ENCODE measurements around the gene MALT1.
"Not testable (repeated sequence)": the region's sequence is repeated elsewhere in the genome, so short reads cannot be mapped to it uniquely, and the experiment has no call there.

The MALT1 gene

GRCh38 chr18:58671111-58671631 is at the start of gene MALT1:
Gene MALT1, plus strand, starts transcription at chr18:58671465. Its CDS starts 179 bp downstream, at chr18:58671644.
- DNase-seq (ENCODE audit: low read depth), result peak; percentile 96

GRCh38 chr18:58624011-58624410 is 47.3 kb upstream of the MALT1 start:
- DNase-seq (ENCODE audit: low read depth), result no peak

GRCh38 chr18:58625839-58626238 is 45.4 kb upstream of the MALT1 start:
- no peak for DNase-seq (ENCODE audit: low read depth)

- no peak for DNase-seq (ENCODE audit: low read depth)
These were observed 41.2 kb upstream of the MALT1 start for GRCh38 chr18:58630071-58630470.

- no peak for DNase-seq (ENCODE audit: low read depth)
These were observed 40.0 kb upstream of the MALT1 start for GRCh38 chr18:58631301-58631700.

GRCh38 chr18:58632552-58632951 is 38.7 kb upstream of the MALT1 start:
- no peak for DNase-seq (ENCODE audit: low read depth)

GRCh38 chr18:58633874-58634273 is 37.4 kb upstream of the MALT1 start:
- no peak for DNase-seq (ENCODE audit: low read depth)

GRCh38 chr18:58635891-58636290 is 35.4 kb upstream of the MALT1 start:
- DNase-seq (ENCODE audit: low read depth), result no peak

GRCh38 chr18:58637197-58637596 is 34.1 kb upstream of the MALT1 start:
- DNase-seq (ENCODE audit: low read depth), result no peak

- DNase-seq (ENCODE audit: low read depth), result no peak
These were observed 33.3 kb upstream of the MALT1 start for GRCh38 chr18:58637946-58638345.

- no peak for DNase-seq (ENCODE audit: low read depth)
These were observed 32.8 kb upstream of the MALT1 start for GRCh38 chr18:58638441-58638840.

GRCh38 chr18:58639237-58639636 is 32.0 kb upstream of the MALT1 start:
- DNase-seq (ENCODE audit: low read depth), result no peak

- no peak for DNase-seq (ENCODE audit: low read depth)
These were observed 31.4 kb upstream of the MALT1 start for GRCh38 chr18:58639751-58640427.

- no peak for DNase-seq (ENCODE audit: low read depth)
These were observed 30.8 kb upstream of the MALT1 start for GRCh38 chr18:58640428-58640805.

- no peak for DNase-seq (ENCODE audit: low read depth)
These were observed 30.2 kb upstream of the MALT1 start for GRCh38 chr18:58640891-58641610.

GRCh38 chr18:58643557-58643956 is 27.7 kb upstream of the MALT1 start:
- not testable (repeated sequence) for DNase-seq (ENCODE audit: low read depth)

GRCh38 chr18:58645398-58645797 is 25.9 kb upstream of the MALT1 start:
- DNase-seq (ENCODE audit: low read depth), result no peak

GRCh38 chr18:58646334-58646862 is 24.9 kb upstream of the MALT1 start:
- no peak for DNase-seq (ENCODE audit: low read depth)

- no peak for DNase-seq (ENCODE audit: low read depth)
These were observed 21.1 kb upstream of the MALT1 start for GRCh38 chr18:58649966-58650816.

GRCh38 chr18:58650830-58651229 is 20.4 kb upstream of the MALT1 start:
- DNase-seq (ENCODE audit: low read depth), result not testable (repeated sequence)

- not testable (repeated sequence) for DNase-seq (ENCODE audit: low read depth)
These were observed 18.0 kb upstream of the MALT1 start for GRCh38 chr18:58653144-58653722.

Data from activated T-helper 1 cell treated with Interleukin-2 at 50 U/mL for 16 hours (primary cell).